Anterior cingulate cortex (tissue), 58 donors: Measurements from ENCODE around the gene PON1.

Experiments used
- DNase-seq, 58 donors: peaks; one replicate each; lab custom pipeline; 2025; lab: John Stamatoyannopoulos, UW

Gene PON1

DNA sequence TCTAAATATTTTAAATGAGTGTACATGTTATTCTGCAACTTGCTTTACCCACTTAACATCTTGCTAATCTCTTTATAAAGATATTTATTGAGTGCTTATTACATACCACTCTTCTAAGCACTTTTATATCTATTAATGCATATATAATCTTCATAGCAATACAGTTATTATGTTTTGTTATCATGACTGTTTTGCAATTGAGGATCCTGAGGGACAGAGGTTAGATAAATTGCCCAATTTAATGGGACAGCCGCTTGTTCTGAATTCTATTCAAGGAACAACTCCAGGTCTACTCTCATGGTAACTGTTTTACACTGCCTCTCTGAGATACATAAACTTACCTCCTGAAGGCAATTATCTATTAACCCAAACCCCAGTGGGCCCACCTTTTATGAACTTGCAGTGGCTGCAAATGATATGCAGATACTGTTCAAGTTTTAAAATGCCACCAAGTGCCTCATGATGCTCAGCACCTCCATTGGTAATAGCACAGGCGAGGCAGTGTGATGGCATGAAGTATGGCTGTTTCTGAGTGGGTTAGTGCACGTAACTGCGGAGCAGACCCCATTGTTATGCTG lies 60.5 kb downstream of the PON1 start:
- no peak for DNase-seq

DNA sequence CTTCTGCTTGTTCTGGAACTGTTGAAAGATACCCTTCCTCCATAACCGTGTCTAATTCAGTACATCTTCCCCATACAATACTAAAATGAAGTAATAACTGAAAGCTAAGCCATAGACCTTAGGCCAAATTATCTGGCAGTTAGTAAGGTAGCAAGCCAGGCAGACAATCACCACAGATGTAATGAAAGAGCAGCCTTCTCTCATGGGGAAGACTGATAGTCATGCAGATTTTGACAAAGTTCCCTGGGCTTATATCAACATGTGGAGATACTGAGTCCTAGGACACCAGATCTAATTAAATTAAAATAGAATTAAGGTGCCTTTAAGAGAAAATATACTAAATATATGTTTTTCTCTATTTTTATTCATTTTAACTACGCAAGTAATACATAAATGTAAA lies 61.5 kb downstream of the PON1 start:
- DNase-seq, result no peak

DNA sequence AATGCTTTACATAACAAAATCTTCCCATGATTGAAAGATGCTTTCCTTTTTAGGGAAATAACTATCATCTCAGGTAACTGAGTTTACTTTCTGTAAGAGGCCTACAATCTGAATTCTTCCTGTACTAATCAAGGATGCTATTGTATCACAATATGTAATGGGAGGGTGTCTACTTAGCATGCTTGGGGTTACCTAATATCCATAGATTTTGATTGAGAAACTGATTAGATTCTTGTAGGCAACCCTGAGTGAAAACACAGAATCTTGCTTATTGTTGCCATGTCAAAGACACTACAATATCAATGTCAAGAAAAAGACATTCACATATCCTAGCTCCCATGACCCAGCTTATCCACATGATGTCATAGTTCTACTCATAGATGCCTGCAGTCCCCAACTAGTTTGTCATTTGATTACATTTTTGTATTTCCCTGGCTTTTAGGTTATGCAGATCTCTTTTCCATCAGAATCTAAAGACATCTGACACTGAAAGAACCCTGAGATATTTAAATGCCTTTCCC lies 62.4 kb downstream of the PON1 start:
- no peak for DNase-seq

DNA sequence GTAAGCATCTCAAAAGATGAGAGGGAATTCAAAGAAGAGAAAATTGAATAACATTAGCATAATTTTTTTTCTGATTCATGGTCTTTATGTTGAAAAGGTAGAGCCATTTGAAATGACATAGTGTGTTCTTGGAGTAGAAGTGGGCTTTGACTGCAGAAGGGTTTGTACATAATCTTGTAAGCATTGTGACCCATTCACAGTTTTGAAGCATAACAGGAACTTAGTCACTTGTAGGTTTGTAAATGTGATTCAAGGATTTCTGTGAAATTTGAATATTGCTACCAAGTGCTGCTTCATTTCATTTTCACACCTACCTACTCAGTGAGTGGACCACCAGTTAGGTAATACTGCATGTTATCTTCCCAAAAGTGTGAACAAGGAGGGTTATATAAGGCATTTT lies 68.6 kb downstream of the PON1 start:
- no peak for DNase-seq

DNA sequence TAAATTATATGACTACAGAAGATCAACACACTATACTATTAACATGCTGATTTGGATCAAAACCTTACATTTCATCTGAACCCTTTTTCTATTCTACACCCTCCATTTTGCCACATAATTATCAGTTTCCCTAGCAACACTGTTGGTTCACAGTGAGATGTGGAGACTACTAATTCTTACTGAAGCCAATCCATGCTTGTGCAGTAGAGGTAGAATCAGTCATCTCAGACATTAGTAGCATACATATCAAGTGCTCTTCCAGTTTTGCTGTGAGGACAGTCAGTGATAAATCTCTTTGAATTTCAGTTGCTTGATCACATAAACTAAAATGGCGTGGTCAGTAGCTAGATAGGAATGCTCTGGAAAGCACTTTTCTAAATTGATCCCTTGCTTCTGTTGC lies 70.3 kb downstream of the PON1 start:
- DNase-seq, result no peak

DNA sequence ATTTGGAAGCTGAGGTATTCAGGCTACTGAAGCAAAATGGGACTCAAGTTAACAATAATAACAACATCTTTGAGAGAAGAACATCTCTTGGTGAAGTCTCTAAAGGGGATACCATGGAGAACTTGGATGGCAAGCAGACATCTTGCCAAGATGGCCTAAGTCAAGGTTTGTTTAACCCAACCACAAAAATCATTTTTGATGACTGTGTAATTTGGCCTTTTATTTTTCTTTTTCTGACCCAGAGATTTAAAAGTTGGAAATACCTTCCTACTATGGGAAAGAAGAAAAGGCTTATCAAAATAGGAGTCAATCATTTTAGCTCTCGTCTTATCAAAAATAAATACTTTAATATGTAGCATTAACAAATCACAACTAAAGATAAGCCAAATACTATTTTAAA lies 72.4 kb downstream of the PON1 start:
- DNase-seq, result no peak

DNA sequence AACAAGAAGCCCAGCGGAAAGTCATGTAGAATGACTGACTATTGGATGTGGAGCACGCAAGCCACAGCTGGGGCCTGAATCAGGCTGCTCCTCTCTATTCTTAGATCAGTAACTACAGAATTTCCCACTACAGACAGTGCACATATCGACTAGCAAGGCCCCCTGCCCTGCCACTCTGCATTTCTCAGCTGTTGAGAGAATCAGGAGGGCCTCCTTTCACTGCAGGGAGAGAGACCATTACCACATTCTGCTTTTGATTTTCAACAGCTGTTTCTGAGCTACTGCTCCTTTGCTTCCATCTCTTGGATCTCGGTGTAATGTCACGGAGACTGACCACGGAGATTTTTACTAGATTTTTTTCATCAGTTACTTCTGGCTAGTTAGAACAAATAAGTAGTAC lies 73.8 kb downstream of the PON1 start:
- no peak for DNase-seq
